DND-41 (cell line): ENCODE results near the gene PTPRK.

Experiments used
- CTCF ChIP-seq: IDR thresholded peaks from 2 replicates; pipeline ENCODE4 v1.5.1; 2012; ENCODE audit warnings: borderline replicate concordance, low read length, moderate library complexity, mild to moderate bottlenecking; ENCODE audit not compliant: poor library complexity, severe bottlenecking; ENCODE audit errors: extremely low read depth
- EZH2 ChIP-seq: IDR thresholded peaks from 3 replicates; pipeline ENCODE4 v1.6.1; 2012; ENCODE audit warnings: borderline replicate concordance, low read depth, mild to moderate bottlenecking, moderate library complexity, low read length, inconsistent platforms; ENCODE audit not compliant: severe bottlenecking

GRCh38 chr6:128275030-128275429, 245.4 kb downstream of the PTPRK start:
- TF ChIP-seq CTCF (no peak), EZH2 (no peak)
